Measurements from ENCODE around the gene PRDM11. TPM values are rescaled to one million over a fixed set of nuclear protein-coding genes. Genes with fewer than 3 reads are reported as not detected.

Gene PRDM11
- total and polyA plus RNA-seq, 4 donors: 11.4 to 16.8 (median 14.0) TPM

GRCh38 chr11:45262900-45263299, 116.5 kb downstream of the PRDM11 start:
- Histone ChIP-seq H3K27ac (ENCODE audit: low read depth, low read length) (no peak overlapping the region), H3K36me3 (ENCODE audit: control insufficient read depth, insufficient read depth, low read length) (no peaks in the 10 kb centered on the region), H3K27me3 (ENCODE audit: control insufficient read depth, insufficient read depth, low read length) (no peaks in the 10 kb centered on the region), H3K4me3 (ENCODE audit: low read depth, low read length) (no peak overlapping the region), H3K9me3 (ENCODE audit: control insufficient read depth, insufficient read depth, low read length) (no peaks in the 10 kb centered on the region), H3K4me1 (ENCODE audit: control insufficient read depth, insufficient read depth, low read length) (peaks cover 9% of the 10 kb centered on the region)
- DNase-seq (ENCODE audit: low read depth in 4 of 6, low spot score in 6 of 6): no peak
- 94% methylated on average over 2 of the region's 4 CpGs for WGBS (ENCODE audit: insufficient coverage)

GRCh38 chr11:45263773-45264172, 117.3 kb downstream of the PRDM11 start:
- Histone ChIP-seq H3K9me3 (ENCODE audit: control insufficient read depth, insufficient read depth, low read length) (no peaks in the 10 kb centered on the region), H3K4me1 (ENCODE audit: control insufficient read depth, insufficient read depth, low read length) (peaks cover 14% of the 10 kb centered on the region), H3K36me3 (ENCODE audit: control insufficient read depth, insufficient read depth, low read length) (no peaks in the 10 kb centered on the region), H3K27ac (ENCODE audit: low read depth, low read length) (no peak overlapping the region), H3K4me3 (ENCODE audit: low read depth, low read length) (no peak overlapping the region), H3K27me3 (ENCODE audit: control insufficient read depth, insufficient read depth, low read length) (no peaks in the 10 kb centered on the region)
- DNase-seq (ENCODE audit: low read depth in 4 of 6, low spot score in 6 of 6): no peak
- WGBS (ENCODE audit: insufficient coverage): 90% methylated on average over 3 of the region's 3 CpGs

GRCh38 chr11:45264839-45265515, 118.5 kb downstream of the PRDM11 start:
- no peaks in the 10 kb centered on the region for H3K27me3 ChIP-seq (ENCODE audit: control insufficient read depth, insufficient read depth, low read length)
- WGBS (ENCODE audit: insufficient coverage): 76% methylated on average over 7 of the region's 11 CpGs
- H3K4me3 ChIP-seq (ENCODE audit: low read depth, low read length): no peak overlapping the region
- no peaks in the 10 kb centered on the region for H3K36me3 ChIP-seq (ENCODE audit: control insufficient read depth, insufficient read depth, low read length)
- H3K27ac ChIP-seq (ENCODE audit: low read depth, low read length): no peak overlapping the region
- H3K9me3 ChIP-seq (ENCODE audit: control insufficient read depth, insufficient read depth, low read length): no peaks in the 10 kb centered on the region
- H3K4me1 ChIP-seq (ENCODE audit: control insufficient read depth, insufficient read depth, low read length): peaks cover 14% of the 10 kb centered on the region
- DNase-seq (ENCODE audit: low read depth in 4 of 6, low spot score in 6 of 6): no peak

- H3K4me3 ChIP-seq (ENCODE audit: low read depth, low read length): no peak overlapping the region
- no peaks in the 10 kb centered on the region for H3K9me3 ChIP-seq (ENCODE audit: control insufficient read depth, insufficient read depth, low read length)
- no peak for DNase-seq (ENCODE audit: low read depth in 4 of 6, low spot score in 6 of 6)
- H3K27ac ChIP-seq (ENCODE audit: low read depth, low read length): no peak overlapping the region
- no CpG with 5 or more reads among the region's 2 CpGs for WGBS (ENCODE audit: insufficient coverage)
- H3K27me3 ChIP-seq (ENCODE audit: control insufficient read depth, insufficient read depth, low read length): no peaks in the 10 kb centered on the region
- no peaks in the 10 kb centered on the region for H3K36me3 ChIP-seq (ENCODE audit: control insufficient read depth, insufficient read depth, low read length)
- H3K4me1 ChIP-seq (ENCODE audit: control insufficient read depth, insufficient read depth, low read length): peaks cover 14% of the 10 kb centered on the region
Observed at GRCh38 chr11:45265969-45266675, 119.7 kb downstream of the PRDM11 start.

- H3K27me3 ChIP-seq (ENCODE audit: control insufficient read depth, insufficient read depth, low read length): no peaks in the 10 kb centered on the region
- 36% methylated on average over 1 of the region's 1 CpG for WGBS (ENCODE audit: insufficient coverage)
Observed at GRCh38 chr11:45266676-45267020, 120.2 kb downstream of the PRDM11 start.

GRCh38 chr11:45267052-45267451, 120.6 kb downstream of the PRDM11 start:
- no peaks in the 10 kb centered on the region for H3K27me3 ChIP-seq (ENCODE audit: control insufficient read depth, insufficient read depth, low read length)
- no peaks in the 10 kb centered on the region for H3K9me3 ChIP-seq (ENCODE audit: control insufficient read depth, insufficient read depth, low read length)
- WGBS (ENCODE audit: insufficient coverage): 67% methylated on average over 12 of the region's 14 CpGs
- H3K27ac ChIP-seq (ENCODE audit: low read depth, low read length): no peak overlapping the region
- DNase-seq (ENCODE audit: low read depth in 4 of 6, low spot score in 6 of 6): no peak
- peaks cover 14% of the 10 kb centered on the region for H3K4me1 ChIP-seq (ENCODE audit: control insufficient read depth, insufficient read depth, low read length)
- H3K36me3 ChIP-seq (ENCODE audit: control insufficient read depth, insufficient read depth, low read length): no peaks in the 10 kb centered on the region
- H3K4me3 ChIP-seq (ENCODE audit: low read depth, low read length): no peak overlapping the region

More at GRCh38 chr11:45266676-45267020, 120.2 kb downstream of the PRDM11 start:
- no peaks in the 10 kb centered on the region for H3K36me3 ChIP-seq (ENCODE audit: control insufficient read depth, insufficient read depth, low read length)
- H3K4me3 ChIP-seq (ENCODE audit: low read depth, low read length): no peak overlapping the region
- peaks cover 14% of the 10 kb centered on the region for H3K4me1 ChIP-seq (ENCODE audit: control insufficient read depth, insufficient read depth, low read length)
- no peak for DNase-seq (ENCODE audit: low read depth in 4 of 6, low spot score in 6 of 6)
- H3K27ac ChIP-seq (ENCODE audit: low read depth, low read length): no peak overlapping the region
- no peaks in the 10 kb centered on the region for H3K9me3 ChIP-seq (ENCODE audit: control insufficient read depth, insufficient read depth, low read length)

- H3K36me3 ChIP-seq (ENCODE audit: control insufficient read depth, insufficient read depth, low read length): no peaks in the 10 kb centered on the region
- H3K27ac ChIP-seq (ENCODE audit: low read depth, low read length): no peak overlapping the region
- 40% methylated on average over 8 of the region's 13 CpGs for WGBS (ENCODE audit: insufficient coverage)
Observed at GRCh38 chr11:45267652-45268299, 121.3 kb downstream of the PRDM11 start.

GRCh38 chr11:45269678-45270077, 123.2 kb downstream of the PRDM11 start:
- Histone ChIP-seq H3K27me3 (ENCODE audit: control insufficient read depth, insufficient read depth, low read length) (no peaks in the 10 kb centered on the region), H3K4me1 (ENCODE audit: control insufficient read depth, insufficient read depth, low read length) (peaks cover 14% of the 10 kb centered on the region), H3K36me3 (ENCODE audit: control insufficient read depth, insufficient read depth, low read length) (no peaks in the 10 kb centered on the region), H3K9me3 (ENCODE audit: control insufficient read depth, insufficient read depth, low read length) (no peaks in the 10 kb centered on the region), H3K27ac (ENCODE audit: low read depth, low read length) (no peak overlapping the region), H3K4me3 (ENCODE audit: low read depth, low read length) (no peak overlapping the region)
- no peak for DNase-seq (ENCODE audit: low read depth in 4 of 6, low spot score in 6 of 6)

More at GRCh38 chr11:45267652-45268299, 121.3 kb downstream of the PRDM11 start:
- peak in 1 of 6 donors; percentile 77 for DNase-seq (ENCODE audit: low read depth in 4 of 6, low spot score in 6 of 6)
- H3K9me3 ChIP-seq (ENCODE audit: control insufficient read depth, insufficient read depth, low read length): no peaks in the 10 kb centered on the region
- peaks cover 14% of the 10 kb centered on the region for H3K4me1 ChIP-seq (ENCODE audit: control insufficient read depth, insufficient read depth, low read length)
- no peaks in the 10 kb centered on the region for H3K27me3 ChIP-seq (ENCODE audit: control insufficient read depth, insufficient read depth, low read length)
- H3K4me3 ChIP-seq (ENCODE audit: low read depth, low read length): no peak overlapping the region

GRCh38 chr11:45270946-45271716, 124.7 kb downstream of the PRDM11 start:
- H3K9me3 ChIP-seq (ENCODE audit: control insufficient read depth, insufficient read depth, low read length): no peaks in the 10 kb centered on the region

More at GRCh38 chr11:45270946-45271716, 124.7 kb downstream of the PRDM11 start:
- Histone ChIP-seq H3K4me3 (ENCODE audit: low read depth, low read length) (no peak overlapping the region), H3K36me3 (ENCODE audit: control insufficient read depth, insufficient read depth, low read length) (no peaks in the 10 kb centered on the region), H3K4me1 (ENCODE audit: control insufficient read depth, insufficient read depth, low read length) (peaks cover 14% of the 10 kb centered on the region), H3K27me3 (ENCODE audit: control insufficient read depth, insufficient read depth, low read length) (no peaks in the 10 kb centered on the region), H3K27ac (ENCODE audit: low read depth, low read length) (no peak overlapping the region)
- 80% methylated on average over 3 of the region's 4 CpGs for WGBS (ENCODE audit: insufficient coverage)
- DNase-seq (ENCODE audit: low read depth in 4 of 6, low spot score in 6 of 6): no peak

Measured in spinal cord (tissue), 10 donors.